CD4-positive, alpha-beta T cell treated with Interleukin-6 at 100 ng/mL for 8 hours (primary cell): ENCODE measurements around the gene ARHGAP10.

ENCODE experiments used
- DNase-seq: peaks from one replicate; pipeline ENCODE4 v3.0.0-alpha.2; 2020; ENCODE audit warnings: mixed read lengths, low spot score

ARHGAP10 gene

GRCh38 chr4:147828331-147828905 lies 96.5 kb downstream of the ARHGAP10 start:
- DNase-seq = no peak

DNA sequence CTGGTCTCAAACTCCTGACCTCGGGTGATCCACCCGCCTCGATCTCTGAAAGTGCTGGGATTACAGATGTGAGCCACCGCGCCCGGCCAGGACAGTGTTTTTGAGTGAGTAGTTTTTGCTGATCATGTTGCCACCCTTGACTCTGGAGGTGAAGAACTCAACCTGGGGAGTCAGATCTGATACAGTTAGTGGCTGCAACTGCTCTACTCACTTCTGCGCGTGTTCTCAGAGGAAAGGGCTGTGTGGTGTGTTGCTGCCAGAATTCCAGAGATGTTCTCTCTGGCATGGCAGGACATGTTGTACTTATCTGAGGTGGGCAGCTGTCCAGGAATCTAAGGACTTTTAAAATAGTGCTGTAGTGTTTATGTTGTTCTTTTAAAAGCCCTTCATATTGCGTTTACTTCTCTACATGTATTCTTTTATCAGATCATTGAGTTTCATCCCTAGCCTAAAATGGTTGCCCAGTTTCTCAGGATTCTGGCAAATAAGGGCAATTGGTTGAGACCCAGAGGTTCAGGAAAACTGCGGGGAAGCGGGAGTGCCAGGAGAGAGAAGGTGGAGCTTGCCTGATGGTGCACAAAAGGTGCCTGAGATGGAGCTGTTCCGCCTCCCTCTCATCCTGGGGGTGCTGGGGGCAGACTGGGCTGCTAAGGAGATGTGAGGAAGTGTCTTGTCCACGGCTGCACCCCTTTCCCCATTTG lies 97.7 kb downstream of the ARHGAP10 start:
- DNase-seq = no peak

DNA sequence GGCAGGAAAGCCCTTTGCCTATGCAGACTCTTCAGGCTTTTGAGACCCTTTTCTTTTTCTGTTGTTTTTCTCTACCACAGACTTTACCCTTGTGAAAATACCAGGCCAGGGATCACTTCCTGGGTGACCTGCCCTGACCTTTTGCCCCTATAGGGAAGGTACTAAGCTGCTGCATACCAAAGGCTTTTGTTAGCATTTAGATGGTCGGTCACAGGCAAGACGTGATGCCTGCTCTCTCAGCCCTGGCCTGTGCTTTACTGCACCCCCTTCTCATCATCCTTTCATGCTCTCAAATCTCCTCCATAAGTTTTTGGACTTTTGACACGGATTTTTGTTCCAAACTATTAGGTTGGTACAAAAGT lies 98.2 kb downstream of the ARHGAP10 start:
- no peak for DNase-seq

DNA sequence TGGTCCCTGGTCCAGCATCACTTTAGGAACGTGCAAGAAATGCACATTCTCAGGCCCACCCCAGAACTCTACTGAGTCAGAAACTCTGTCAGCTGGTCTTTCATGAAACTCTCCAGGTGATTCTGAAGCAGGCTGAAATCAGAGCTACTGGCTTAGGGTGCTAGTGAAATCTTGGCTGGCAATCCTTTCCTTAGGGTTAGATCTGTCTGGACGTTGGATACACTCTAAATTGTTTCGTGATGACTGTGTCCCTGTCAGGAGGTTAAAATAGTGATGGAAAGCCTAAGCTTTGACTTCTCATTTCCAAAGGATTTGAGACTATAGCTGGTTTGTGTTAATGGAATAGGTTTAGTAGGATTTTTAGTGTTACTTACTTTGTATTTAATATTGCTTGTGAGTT lies 99.1 kb downstream of the ARHGAP10 start:
- no peak for DNase-seq

GRCh38 chr4:147831551-147832171 lies 99.8 kb downstream of the ARHGAP10 start:
- no peak for DNase-seq

- no peak for DNase-seq
These were observed 101.4 kb downstream of the ARHGAP10 start for GRCh38 chr4:147833254-147833653.

- DNase-seq = no peak
These were observed 101.9 kb downstream of the ARHGAP10 start for GRCh38 chr4:147833741-147834140.

DNA sequence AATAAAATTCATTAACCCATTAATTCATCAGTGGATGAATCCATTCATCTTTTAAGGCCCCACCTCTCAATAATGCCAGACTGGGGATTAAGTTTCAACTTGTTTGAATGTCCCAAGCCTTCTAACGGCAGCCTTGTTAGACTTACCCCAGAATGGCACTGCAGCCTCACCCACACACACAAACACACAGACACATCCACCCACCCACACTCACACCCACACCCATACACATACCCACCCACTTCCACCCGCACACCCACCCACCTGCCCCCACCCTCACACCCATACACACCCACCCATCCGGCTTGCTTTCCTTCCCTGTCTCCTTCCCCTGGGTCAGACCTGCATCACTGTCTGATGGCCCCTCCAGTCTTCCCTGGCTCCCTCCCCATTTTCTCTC lies 102.6 kb downstream of the ARHGAP10 start:
- DNase-seq = no peak

- DNase-seq = no peak
These were observed 104.9 kb downstream of the ARHGAP10 start for GRCh38 chr4:147836807-147837206.

- DNase-seq = no peak
These were observed 105.5 kb downstream of the ARHGAP10 start for GRCh38 chr4:147837435-147837834.

DNA sequence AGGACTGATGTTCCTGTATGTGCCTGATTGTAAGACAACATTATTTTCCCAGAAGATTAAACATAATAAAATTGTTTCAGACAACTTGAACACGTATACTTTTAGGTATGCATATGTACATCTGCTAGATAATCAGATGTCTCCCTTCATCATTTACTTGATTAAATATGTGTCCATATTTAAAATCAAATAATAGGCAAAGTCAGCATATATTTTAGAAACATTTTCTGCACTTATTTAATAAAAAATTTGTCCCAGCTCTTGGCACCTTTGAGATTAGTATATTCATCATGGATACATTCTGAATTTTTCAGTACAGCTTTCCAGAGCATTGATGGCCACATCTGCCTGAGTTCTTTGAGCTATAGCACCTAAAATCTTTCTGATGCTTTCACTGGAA lies 106.0 kb downstream of the ARHGAP10 start:
- DNase-seq = no peak

DNA sequence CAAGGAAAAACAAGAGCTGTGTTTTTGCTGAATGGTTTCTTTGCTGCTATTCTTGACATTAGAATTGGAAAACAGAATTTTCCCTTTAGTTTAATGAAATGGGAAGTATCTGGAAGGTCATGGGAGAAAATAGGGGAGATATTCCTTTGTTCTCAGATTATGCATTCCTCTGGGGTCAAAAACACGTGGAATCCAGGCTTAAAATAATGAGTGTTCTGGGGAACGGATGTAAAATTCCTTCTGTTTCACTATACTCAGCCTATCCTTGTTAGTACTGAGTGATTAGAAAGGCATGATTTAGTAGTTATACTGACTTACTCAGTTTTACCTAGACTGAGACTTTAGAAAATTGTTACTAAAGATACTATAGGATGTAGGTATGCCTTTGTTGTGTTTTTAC lies 107.3 kb downstream of the ARHGAP10 start:
- DNase-seq = no peak

GRCh38 chr4:147839663-147840062 lies 107.8 kb downstream of the ARHGAP10 start:
- no peak for DNase-seq

DNA sequence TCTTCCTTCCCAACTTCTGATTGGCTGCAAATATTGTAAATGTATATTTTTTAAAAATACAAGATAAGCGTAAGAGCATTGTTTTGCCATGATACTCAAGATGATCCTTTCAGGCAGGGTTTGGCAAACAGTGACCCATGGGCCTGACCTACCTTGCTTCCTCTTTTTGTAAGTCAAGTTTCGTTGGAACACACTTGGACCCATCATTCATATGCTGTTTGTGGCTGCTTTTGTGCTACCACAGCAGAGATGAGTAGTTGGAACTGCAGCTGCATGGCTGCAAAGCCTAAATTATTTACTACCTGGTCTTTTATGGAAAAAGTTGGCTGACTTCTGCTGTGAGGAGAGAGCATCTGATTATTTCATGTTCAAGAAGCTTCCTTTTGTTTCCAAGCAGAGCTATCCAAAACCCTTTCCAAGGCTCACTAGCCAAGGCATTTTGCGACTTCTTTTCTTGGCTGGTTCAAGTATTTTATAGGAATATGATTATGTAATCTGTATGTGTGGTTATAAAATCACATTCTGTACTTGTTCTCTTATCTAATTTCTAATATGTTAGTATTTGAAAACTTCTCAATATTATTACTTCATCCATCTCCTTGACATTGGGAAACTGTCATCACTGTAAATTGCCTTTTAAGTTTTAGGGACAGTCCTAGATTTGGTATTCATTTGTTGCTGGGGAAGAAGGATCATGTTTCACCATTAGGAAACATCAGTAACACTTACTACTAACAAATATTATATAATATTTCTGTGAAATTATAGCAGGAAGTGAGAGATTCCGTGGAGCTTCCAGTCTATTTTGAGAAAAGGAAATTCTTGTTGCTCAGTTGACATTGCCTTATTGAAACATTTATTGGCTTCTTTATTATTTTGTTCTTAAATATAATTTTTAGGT lies 109.2 kb downstream of the ARHGAP10 start:
- DNase-seq = no peak

DNA sequence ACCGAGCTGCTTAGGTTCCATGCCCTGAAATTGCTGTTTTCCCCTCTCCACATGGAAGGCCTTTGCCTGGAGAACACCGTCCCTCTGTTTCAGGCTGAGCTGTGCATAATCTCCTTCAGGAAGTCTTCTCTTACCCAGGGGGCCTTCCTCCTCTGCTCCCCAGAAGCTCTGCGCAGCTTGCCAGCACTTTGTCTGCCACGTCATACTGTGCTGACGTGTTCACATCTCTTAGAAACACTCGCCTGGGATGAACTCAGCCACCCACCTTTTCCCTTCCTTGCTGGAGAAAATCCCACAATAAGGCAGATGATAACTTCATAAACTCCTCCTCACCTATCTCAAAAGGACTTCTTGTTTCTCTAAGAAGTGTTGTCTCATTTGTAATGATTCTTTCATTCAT lies 110.7 kb downstream of the ARHGAP10 start:
- no peak for DNase-seq

DNA sequence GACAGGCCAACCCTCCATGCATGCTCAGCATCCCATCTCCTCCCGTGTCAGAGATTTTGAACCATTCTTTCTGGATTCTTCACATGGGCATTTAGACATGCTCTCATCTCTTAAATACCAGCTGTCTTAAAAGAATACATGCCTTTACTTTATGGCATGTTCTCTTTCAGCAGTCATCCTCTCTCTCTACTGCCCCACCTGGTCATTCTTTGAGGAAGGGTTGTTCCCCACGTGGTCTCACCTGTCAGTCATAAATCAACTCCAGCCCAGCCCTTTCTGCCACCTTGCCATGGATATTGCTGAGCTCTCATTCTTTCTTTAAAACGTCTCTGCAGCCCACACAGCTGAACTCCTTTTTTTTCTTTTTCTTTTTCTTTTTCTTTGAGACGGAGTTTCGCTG lies 111.3 kb downstream of the ARHGAP10 start:
- no peak for DNase-seq

DNA sequence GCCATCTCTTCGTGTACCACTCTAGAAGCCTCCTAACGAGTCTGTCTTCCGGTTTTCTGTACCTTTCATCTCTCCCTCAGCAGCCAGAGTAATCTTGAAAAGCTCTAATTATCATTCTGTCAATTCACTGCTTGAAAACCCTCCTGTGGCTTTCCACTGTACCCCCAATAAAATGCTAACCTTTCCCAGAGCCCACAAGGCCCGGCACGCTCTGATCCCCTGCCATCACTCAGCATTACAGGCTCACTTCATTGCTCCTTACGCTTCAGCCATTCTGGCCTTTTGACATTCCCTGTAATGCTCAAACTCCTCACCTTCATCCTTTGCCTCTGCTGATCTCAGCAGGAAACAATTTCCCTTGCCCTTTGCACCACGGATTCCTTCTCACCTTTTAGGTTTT lies 112.9 kb downstream of the ARHGAP10 start:
- no peak for DNase-seq

- no peak for DNase-seq
These were observed 114.6 kb downstream of the ARHGAP10 start for GRCh38 chr4:147846318-147847155.

GRCh38 chr4:147847751-147848590 lies 116.1 kb downstream of the ARHGAP10 start:
- no peak for DNase-seq

GRCh38 chr4:147848634-147849033 lies 116.7 kb downstream of the ARHGAP10 start:
- no peak for DNase-seq

DNA sequence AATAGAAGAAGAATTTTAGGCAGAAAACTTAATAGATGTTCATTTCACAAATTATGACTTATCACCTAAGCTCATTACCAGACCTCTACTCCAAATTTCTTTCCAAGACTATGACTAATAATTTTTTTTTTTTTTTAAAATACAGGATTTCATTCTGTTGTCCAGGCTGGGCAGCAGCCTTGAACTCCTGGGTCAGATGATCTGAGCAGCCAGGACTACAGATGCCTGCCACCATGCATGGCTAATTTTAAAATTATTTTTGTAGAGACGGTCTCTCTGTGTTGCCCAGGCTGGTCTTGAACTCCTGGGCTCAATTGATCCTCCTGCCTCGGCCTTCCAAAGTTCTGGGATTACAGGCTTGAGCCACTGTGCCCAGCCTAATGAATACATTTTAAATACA lies 119.2 kb downstream of the ARHGAP10 start:
- DNase-seq = no peak
